HepG2 (cell line): ENCODE data around the gene CPN1. TPM values are rescaled to one million over a fixed set of nuclear protein-coding genes. Genes with fewer than 3 reads are reported as not detected.
A peak's percentile ranks its signal among the peaks of the same experiment; 100 is the strongest.

Source experiments
- BORCS8-MEF2B ChIP-seq: sonication (generic); formaldehyde crosslinking; IDR thresholded peaks from 2 replicates; pipeline ENCODE4 v1.8.0; 2022; ENCODE audit warnings: mild to moderate bottlenecking, missing genetic modification reagents
- TRIM24 ChIP-seq: sonication (generic); formaldehyde crosslinking; IDR thresholded peaks from 2 replicates; pipeline ENCODE4 v1.8.0; 2022; ENCODE audit warnings: mild to moderate bottlenecking, missing genetic modification reagents
- ZMAT3 ChIP-seq: sonication (generic); formaldehyde crosslinking; conservative IDR thresholded peaks from 2 replicates; pipeline ENCODE4 v1.7.0; 2021; ENCODE audit warnings: missing genetic modification reagents
- polyA plus RNA-seq, 8 experiments: library from polyadenylated mRNA; depleted of rRNA in 3 of 8; stranded (reverse) in 7 of 8; unstranded in 1 of 8; fragments of >200 nt; fragmentation: Illumina TruSeq in 4 of 8; extraction: Trizol in 4 of 8; gene quantifications; 2 replicates each; pipeline versions ENCODE4 v1.2.1 to v1.2.3, GENCODE V29; 2011 to 2016; ENCODE audit warnings: low read depth in 4 of 8, missing spikeins in 1 of 8, mixed read lengths in 1 of 8; ENCODE audit not compliant: insufficient read depth in 1 of 8
- total RNA-seq, 5 experiments: library from RNA; depleted of rRNA; stranded (reverse); fragments of >200 nt; fragmentation: Illumina TruSeq; extraction: Trizol; gene quantifications; 2 replicates each; pipeline ENCODE4 v1.2.3, GENCODE V29; 2016; ENCODE audit warnings: low read depth in 1 of 5
- TF ChIP-seq, protein P1 (sequence below): sonication (generic); formaldehyde crosslinking; IDR thresholded peaks from 2 replicates; pipeline ENCODE4 v1.4.0; 2020; ENCODE audit warnings: mild to moderate bottlenecking, missing genetic modification reagents, borderline replicate concordance
- TF ChIP-seq, protein P2 (sequence below): sonication (generic); formaldehyde crosslinking; conservative IDR thresholded peaks from 2 replicates; pipeline ENCODE4 v1.8.0; 2022; ENCODE audit warnings: low read depth, missing genetic modification reagents
- TF ChIP-seq, protein P3 (sequence below): sonication (generic); formaldehyde crosslinking; conservative IDR thresholded peaks from 2 replicates; pipeline ENCODE4 v1.8.0; 2022; ENCODE audit warnings: mild to moderate bottlenecking, moderate library complexity, missing genetic modification reagents
- TF ChIP-seq, protein P4 (sequence below): sonication (generic); formaldehyde crosslinking; IDR thresholded peaks from 2 replicates; pipeline ENCODE4 v1.9.0; 2022; ENCODE audit warnings: low read depth, missing genetic modification reagents

The CPN1 gene
- total and polyA plus RNA-seq, 2 of the 13 experiments (the other 11 are each of a cell fraction or from before 2014, with no cell fraction given): 17.3 to 35.1 TPM

DNA sequence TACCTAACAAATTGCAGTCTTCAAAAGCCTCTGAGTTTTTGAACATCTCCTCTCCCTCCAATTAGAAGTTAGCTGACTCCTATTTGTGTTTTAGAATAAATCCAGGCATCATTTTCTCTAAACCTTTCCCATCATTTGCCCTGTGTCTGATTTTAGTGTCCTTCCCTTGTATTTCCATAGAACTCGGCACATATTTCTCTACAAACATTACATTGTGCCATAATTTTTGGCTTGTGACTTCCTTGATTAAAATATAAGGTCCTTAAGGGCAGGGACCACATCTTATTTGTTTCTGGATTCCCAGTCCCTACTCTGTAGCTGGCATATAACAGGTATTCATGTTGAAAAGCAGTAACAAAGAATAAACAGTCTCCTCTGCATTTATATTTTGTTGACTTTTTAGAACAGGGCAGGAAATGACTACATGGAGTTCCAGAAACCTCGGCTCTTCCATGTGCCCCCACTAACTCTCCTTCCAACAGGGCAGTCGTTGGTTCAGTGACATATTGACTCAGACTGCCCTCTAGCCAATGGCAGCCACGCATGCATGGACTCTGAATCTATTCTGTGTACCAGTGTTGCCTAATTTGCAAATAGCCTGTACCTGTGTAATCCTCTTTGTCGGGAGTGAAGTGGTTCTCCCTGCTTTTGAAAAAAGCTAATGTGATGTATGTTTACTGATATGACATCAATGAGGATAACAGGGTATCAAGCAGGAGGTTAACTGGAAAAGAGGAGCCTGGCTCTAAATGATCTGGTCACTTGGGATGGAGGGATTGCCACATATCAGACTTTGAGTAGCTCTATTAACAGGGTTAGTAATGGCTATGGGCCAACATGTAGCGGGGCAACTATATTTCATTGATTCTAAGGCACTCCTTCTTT, 19.8 kb upstream of the CPN1 start (continued):
- TF ChIP-seq, protein P1, sequence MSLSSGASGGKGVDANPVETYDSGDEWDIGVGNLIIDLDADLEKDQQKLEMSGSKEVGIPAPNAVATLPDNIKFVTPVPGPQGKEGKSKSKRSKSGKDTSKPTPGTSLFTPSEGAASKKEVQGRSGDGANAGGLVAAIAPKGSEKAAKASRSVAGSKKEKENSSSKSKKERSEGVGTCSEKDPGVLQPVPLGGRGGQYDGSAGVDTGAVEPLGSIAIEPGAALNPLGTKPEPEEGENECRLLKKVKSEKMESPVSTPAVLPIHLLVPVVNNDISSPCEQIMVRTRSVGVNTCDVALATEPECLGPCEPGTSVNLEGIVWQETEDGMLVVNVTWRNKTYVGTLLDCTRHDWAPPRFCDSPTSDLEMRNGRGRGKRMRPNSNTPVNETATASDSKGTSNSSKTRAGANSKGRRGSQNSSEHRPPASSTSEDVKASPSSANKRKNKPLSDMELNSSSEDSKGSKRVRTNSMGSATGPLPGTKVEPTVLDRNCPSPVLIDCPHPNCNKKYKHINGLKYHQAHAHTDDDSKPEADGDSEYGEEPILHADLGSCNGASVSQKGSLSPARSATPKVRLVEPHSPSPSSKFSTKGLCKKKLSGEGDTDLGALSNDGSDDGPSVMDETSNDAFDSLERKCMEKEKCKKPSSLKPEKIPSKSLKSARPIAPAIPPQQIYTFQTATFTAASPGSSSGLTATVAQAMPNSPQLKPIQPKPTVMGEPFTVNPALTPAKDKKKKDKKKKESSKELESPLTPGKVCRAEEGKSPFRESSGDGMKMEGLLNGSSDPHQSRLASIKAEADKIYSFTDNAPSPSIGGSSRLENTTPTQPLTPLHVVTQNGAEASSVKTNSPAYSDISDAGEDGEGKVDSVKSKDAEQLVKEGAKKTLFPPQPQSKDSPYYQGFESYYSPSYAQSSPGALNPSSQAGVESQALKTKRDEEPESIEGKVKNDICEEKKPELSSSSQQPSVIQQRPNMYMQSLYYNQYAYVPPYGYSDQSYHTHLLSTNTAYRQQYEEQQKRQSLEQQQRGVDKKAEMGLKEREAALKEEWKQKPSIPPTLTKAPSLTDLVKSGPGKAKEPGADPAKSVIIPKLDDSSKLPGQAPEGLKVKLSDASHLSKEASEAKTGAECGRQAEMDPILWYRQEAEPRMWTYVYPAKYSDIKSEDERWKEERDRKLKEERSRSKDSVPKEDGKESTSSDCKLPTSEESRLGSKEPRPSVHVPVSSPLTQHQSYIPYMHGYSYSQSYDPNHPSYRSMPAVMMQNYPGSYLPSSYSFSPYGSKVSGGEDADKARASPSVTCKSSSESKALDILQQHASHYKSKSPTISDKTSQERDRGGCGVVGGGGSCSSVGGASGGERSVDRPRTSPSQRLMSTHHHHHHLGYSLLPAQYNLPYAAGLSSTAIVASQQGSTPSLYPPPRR (CRISPR knock-in tag): peak; percentile 97
- no peak; the same call in 1 of the 2 replicates for TF ChIP-seq TRIM24
- TF ChIP-seq, protein P2, sequence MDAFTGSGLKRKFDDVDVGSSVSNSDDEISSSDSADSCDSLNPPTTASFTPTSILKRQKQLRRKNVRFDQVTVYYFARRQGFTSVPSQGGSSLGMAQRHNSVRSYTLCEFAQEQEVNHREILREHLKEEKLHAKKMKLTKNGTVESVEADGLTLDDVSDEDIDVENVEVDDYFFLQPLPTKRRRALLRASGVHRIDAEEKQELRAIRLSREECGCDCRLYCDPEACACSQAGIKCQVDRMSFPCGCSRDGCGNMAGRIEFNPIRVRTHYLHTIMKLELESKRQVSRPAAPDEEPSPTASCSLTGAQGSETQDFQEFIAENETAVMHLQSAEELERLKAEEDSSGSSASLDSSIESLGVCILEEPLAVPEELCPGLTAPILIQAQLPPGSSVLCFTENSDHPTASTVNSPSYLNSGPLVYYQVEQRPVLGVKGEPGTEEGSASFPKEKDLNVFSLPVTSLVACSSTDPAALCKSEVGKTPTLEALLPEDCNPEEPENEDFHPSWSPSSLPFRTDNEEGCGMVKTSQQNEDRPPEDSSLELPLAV (CRISPR knock-in tag): no peak
- TF ChIP-seq, protein P3, sequence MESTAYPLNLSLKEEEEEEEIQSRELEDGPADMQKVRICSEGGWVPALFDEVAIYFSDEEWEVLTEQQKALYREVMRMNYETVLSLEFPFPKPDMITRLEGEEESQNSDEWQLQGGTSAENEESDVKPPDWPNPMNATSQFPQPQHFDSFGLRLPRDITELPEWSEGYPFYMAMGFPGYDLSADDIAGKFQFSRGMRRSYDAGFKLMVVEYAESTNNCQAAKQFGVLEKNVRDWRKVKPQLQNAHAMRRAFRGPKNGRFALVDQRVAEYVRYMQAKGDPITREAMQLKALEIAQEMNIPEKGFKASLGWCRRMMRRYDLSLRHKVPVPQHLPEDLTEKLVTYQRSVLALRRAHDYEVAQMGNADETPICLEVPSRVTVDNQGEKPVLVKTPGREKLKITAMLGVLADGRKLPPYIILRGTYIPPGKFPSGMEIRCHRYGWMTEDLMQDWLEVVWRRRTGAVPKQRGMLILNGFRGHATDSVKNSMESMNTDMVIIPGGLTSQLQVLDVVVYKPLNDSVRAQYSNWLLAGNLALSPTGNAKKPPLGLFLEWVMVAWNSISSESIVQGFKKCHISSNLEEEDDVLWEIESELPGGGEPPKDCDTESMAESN (CRISPR knock-in tag): peak; percentile 60; the same call in 1 of the 2 replicates
- peak; percentile 69; the same call in 1 of the 2 replicates for TF ChIP-seq BORCS8-MEF2B
- peak; percentile 52; the same call in 1 of the 2 replicates for TF ChIP-seq ZMAT3 (CRISPR knock-in tag)
- TF ChIP-seq, protein P4, sequence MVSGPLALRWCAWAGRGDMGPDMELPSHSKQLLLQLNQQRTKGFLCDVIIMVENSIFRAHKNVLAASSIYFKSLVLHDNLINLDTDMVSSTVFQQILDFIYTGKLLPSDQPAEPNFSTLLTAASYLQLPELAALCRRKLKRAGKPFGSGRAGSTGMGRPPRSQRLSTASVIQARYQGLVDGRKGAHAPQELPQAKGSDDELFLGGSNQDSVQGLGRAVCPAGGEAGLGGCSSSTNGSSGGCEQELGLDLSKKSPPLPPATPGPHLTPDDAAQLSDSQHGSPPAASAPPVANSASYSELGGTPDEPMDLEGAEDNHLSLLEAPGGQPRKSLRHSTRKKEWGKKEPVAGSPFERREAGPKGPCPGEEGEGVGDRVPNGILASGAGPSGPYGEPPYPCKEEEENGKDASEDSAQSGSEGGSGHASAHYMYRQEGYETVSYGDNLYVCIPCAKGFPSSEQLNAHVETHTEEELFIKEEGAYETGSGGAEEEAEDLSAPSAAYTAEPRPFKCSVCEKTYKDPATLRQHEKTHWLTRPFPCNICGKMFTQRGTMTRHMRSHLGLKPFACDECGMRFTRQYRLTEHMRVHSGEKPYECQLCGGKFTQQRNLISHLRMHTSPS: peak; percentile 68; the same call in 1 of the 2 replicates
